ENCODE results near the gene KLHL8. TPM values are rescaled to one million over a fixed set of nuclear protein-coding genes. Genes with fewer than 3 reads are reported as not detected.

The KLHL8 gene
- total RNA-seq, 2 donors from 2014 or later: 4.3 to 11.2 TPM

DNA sequence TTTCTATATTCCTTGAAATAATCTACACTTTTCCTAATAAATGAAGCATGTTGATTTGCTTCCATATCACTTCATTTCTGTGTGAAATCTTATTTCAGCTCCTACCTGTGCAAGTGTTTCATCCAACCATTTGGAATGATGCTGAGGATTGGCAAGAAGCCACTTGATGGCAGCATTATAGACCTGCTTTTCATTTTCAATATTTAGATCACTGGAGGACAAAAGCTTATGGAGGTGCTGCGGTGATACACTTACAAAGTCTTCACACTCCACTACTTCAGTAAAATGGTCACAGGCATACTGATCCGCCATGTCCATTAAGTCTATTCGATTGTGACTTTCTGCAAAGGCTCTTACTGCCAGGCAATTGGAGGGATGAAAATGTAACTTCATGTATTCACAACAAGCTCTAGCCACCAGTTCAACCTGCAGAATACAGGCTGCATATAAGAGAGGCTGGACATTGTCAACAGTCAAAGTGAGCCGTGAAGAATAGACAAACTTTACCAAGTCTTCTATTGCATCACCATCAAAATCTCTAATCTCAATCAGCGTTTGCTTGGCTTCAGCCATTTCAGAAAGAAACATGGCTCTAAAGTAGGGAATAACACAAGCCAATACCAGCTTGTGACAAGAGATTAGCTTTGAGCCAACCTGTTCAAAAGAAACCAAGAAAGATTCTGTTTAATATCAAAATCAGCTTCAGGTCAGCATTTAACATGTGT, 35.1 kb downstream of the KLHL8 start:
- H3K9me3 Mint-ChIP-seq: peaks cover 2% of the 10 kb centered on the region
- Histone ChIP-seq H3K36me3 (ENCODE audit: control insufficient read depth, insufficient read depth, low read length) (no peaks in the 10 kb centered on the region), H3K27me3 (ENCODE audit: control insufficient read depth, insufficient read depth, low read length, poor library complexity, severe bottlenecking) (no peaks in the 10 kb centered on the region), H3K9me3 (ENCODE audit: control insufficient read depth, low read length) (no peaks in the 10 kb centered on the region), H3K9ac (ENCODE audit: extremely low read depth, low read length, poor library complexity, severe bottlenecking) (no peak overlapping the region), H3K4me3 (ENCODE audit: low read length) (no peak overlapping the region), H3K4me1 (ENCODE audit: control insufficient read depth, insufficient read depth, low read length) (no peaks in the 10 kb centered on the region), H3K27ac (ENCODE audit: low read depth, low read length) (no peak overlapping the region)
- TF ChIP-seq, protein P1, sequence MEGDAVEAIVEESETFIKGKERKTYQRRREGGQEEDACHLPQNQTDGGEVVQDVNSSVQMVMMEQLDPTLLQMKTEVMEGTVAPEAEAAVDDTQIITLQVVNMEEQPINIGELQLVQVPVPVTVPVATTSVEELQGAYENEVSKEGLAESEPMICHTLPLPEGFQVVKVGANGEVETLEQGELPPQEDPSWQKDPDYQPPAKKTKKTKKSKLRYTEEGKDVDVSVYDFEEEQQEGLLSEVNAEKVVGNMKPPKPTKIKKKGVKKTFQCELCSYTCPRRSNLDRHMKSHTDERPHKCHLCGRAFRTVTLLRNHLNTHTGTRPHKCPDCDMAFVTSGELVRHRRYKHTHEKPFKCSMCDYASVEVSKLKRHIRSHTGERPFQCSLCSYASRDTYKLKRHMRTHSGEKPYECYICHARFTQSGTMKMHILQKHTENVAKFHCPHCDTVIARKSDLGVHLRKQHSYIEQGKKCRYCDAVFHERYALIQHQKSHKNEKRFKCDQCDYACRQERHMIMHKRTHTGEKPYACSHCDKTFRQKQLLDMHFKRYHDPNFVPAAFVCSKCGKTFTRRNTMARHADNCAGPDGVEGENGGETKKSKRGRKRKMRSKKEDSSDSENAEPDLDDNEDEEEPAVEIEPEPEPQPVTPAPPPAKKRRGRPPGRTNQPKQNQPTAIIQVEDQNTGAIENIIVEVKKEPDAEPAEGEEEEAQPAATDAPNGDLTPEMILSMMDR (conservative IDR thresholded peaks at IDR 0.05): no peak
- no peaks in the 10 kb centered on the region for H3K36me3 Mint-ChIP-seq (ENCODE audit: low read depth)
- DNase-seq: no peak
- no peak overlapping the region for H3K4me3 Mint-ChIP-seq
- 95 to 100% methylated on average over 2 to 5 of the region's 5 CpGs for WGBS, 2 experiments (ENCODE audit: insufficient coverage in 1 of 2, insufficient read length in 1 of 2)
- no peak overlapping the region for H3K27ac Mint-ChIP-seq
- no peaks in the 10 kb centered on the region for H3K27me3 Mint-ChIP-seq (ENCODE audit: insufficient read depth)
- H3K4me1 Mint-ChIP-seq: peaks cover 4% of the 10 kb centered on the region

DNA sequence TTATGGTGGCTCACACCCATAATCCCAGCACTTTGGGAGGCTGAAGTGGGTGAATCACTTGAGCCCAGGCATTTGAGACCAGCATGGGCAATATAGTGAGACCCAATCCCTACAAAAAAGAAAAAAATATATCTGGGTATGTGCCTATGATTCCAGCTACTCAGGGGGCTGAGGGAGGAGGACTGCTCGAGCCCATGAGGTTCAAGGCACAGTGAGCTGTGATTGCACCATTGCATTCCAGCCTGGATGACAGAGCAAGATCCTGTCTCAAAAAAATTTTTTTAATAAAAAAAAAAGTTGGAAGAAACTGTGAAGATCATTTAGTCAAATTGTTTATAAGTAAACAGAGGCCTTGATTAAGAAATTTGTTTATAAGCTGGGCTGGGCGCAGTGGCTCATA, 39.7 kb downstream of the KLHL8 start:
- no peak for DNase-seq
- Histone ChIP-seq H3K36me3 (ENCODE audit: control insufficient read depth, insufficient read depth, low read length) (no peaks in the 10 kb centered on the region), H3K9me3 (ENCODE audit: control insufficient read depth, low read length) (no peaks in the 10 kb centered on the region), H3K27me3 (ENCODE audit: control insufficient read depth, insufficient read depth, low read length, poor library complexity, severe bottlenecking) (no peaks in the 10 kb centered on the region), H3K9ac (ENCODE audit: extremely low read depth, low read length, poor library complexity, severe bottlenecking) (no peak overlapping the region), H3K4me1 (ENCODE audit: control insufficient read depth, insufficient read depth, low read length) (no peaks in the 10 kb centered on the region), H3K4me3 (ENCODE audit: low read length) (no peak overlapping the region), H3K27ac (ENCODE audit: low read depth, low read length) (no peak overlapping the region)
- no peak overlapping the region for H3K27ac Mint-ChIP-seq
- TF ChIP-seq, protein P1 (conservative IDR thresholded peaks at IDR 0.05): no peak
- no peaks in the 10 kb centered on the region for H3K9me3 Mint-ChIP-seq
- H3K4me3 Mint-ChIP-seq: no peak overlapping the region
- 97 to 100% methylated on average over 2 of the region's 2 CpGs for WGBS, 2 experiments (ENCODE audit: insufficient coverage in 1 of 2, insufficient read length in 1 of 2)
- H3K27me3 Mint-ChIP-seq (ENCODE audit: insufficient read depth): no peaks in the 10 kb centered on the region
- no peaks in the 10 kb centered on the region for H3K36me3 Mint-ChIP-seq (ENCODE audit: low read depth)
- peaks cover 4% of the 10 kb centered on the region for H3K4me1 Mint-ChIP-seq

DNA sequence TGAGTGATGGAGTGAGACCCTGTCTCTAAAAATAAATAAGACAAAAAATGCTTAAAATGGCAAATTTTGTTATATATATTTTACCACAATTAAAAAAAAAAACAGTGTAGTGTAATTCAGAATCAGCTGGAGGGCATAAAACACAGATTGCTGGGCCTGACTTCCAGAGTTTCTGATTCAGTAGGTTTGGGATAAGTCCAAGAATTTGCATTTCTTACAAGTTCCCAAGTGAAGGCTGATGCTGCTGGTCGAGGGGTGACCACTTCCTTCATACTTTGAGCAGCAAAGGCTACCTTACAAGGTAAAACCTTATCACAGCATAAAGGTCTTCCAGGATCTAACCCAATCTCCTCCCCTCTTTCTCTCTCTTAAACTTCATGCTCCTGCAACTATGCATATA, 40.7 kb downstream of the KLHL8 start:
- no peak overlapping the region for H3K4me3 ChIP-seq (ENCODE audit: low read length)
- no peaks in the 10 kb centered on the region for H3K4me1 ChIP-seq (ENCODE audit: control insufficient read depth, insufficient read depth, low read length)
- no peaks in the 10 kb centered on the region for H3K9me3 ChIP-seq (ENCODE audit: control insufficient read depth, low read length)
- no peaks in the 10 kb centered on the region for H3K27me3 ChIP-seq (ENCODE audit: control insufficient read depth, insufficient read depth, low read length, poor library complexity, severe bottlenecking)
- H3K9ac ChIP-seq (ENCODE audit: extremely low read depth, low read length, poor library complexity, severe bottlenecking): no peak overlapping the region
- no peak for DNase-seq
- H3K27ac ChIP-seq (ENCODE audit: low read depth, low read length): no peak overlapping the region
- TF ChIP-seq, protein P1 (conservative IDR thresholded peaks at IDR 0.05): no peak
- Mint-ChIP-seq H3K27me3 (ENCODE audit: insufficient read depth) (no peaks in the 10 kb centered on the region), H3K4me1 (peaks cover 4% of the 10 kb centered on the region), H3K27ac (no peak overlapping the region), H3K4me3 (no peak overlapping the region), H3K36me3 (ENCODE audit: low read depth) (no peaks in the 10 kb centered on the region), H3K9me3 (no peaks in the 10 kb centered on the region)
- 85% methylated on average over 1 of the region's 1 CpG; no CpG with 5 or more reads in 1 of the 2 experiments for WGBS, 2 experiments (ENCODE audit: insufficient coverage in 1 of 2, insufficient read length in 1 of 2)
- H3K36me3 ChIP-seq (ENCODE audit: control insufficient read depth, insufficient read depth, low read length): no peaks in the 10 kb centered on the region
